Subcutaneous adipose tissue (tissue), 4 donors: Measurements from ENCODE around the gene EPHB2. TPM values are rescaled to one million over a fixed set of nuclear protein-coding genes. Genes with fewer than 3 reads are reported as not detected.

Experiments
- CTCF ChIP-seq: fragments of 450-650 bp; IDR thresholded peaks from one replicate; pipeline ENCODE4 v1.5.1; 2016; ENCODE audit warnings: low read depth, mild to moderate bottlenecking, control low read depth, antibody characterized with exemption, moderate library complexity
- total RNA-seq, 4 donors: library from RNA; depleted of rRNA; stranded (reverse); fragments of >200 nt; gene quantifications; one replicate each; pipeline ENCODE4 v1.1.0, GENCODE V29; 2016

Gene EPHB2
- total RNA-seq, 4 donors from 2014 or later = 1.6 to 9.2 (median 5.1) TPM

- TF ChIP-seq CTCF = no peak
These were observed 233.9 kb downstream of the EPHB2 start for GRCh38 chr1:22944346-22945055.

GRCh38 chr1:22949822-22950331 is 239.2 kb downstream of the EPHB2 start:
- TF ChIP-seq CTCF = no peak

- no peak for TF ChIP-seq CTCF
These were observed 241.2 kb downstream of the EPHB2 start for GRCh38 chr1:22951796-22952195.

GRCh38 chr1:22952694-22953056 is 242.0 kb downstream of the EPHB2 start:
- TF ChIP-seq CTCF = no peak

- no peak for TF ChIP-seq CTCF
These were observed 242.6 kb downstream of the EPHB2 start for GRCh38 chr1:22953057-22953739.

- TF ChIP-seq CTCF = no peak
These were observed 243.1 kb downstream of the EPHB2 start for GRCh38 chr1:22953740-22954141.

- TF ChIP-seq CTCF = no peak
These were observed 244.5 kb downstream of the EPHB2 start for GRCh38 chr1:22955146-22955545.
